HG03196 (cell line): ENCODE data around the gene ELOB.
A peak's percentile ranks its signal among the peaks of the same experiment; 100 is the strongest.

ENCODE experiments used
- ATAC-seq: cut with Tn5 transposase; IDR thresholded peaks from one replicate; pipeline ENCODE4 v1.9.1; 2021; ENCODE audit not compliant: unreplicated experiment

Gene ELOB

GRCh38 chr16:2769675-2770056 is 7.4 kb downstream of the ELOB start:
- no peak for ATAC-seq

DNA sequence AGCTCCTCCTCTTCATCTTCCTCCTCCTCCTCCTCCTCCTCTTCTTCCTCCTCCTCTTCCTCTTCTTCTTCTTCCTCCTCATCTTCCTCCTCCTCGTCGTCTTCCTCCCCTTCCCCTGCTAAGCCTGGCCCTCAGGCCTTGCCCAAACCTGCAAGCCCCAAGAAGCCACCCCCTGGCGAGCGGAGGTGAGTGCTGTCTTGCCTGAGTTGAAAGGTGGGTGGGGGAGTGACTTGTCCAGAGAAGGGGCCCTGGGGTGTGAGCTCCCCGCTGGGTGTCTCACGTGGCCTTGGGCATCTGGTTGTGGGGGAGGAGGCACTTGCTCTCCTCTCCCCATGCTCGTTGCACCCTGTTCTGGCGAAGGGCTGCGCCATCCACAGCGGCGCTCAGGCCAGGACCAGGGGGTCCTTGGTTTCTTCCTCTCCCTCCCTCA is 8.0 kb downstream of the ELOB start:
- no peak for ATAC-seq

- no peak for ATAC-seq
Measured at GRCh38 chr16:2768403-2769089, 8.5 kb downstream of the ELOB start.

GRCh38 chr16:2767891-2768290 is 9.2 kb downstream of the ELOB start:
- ATAC-seq = no peak

DNA sequence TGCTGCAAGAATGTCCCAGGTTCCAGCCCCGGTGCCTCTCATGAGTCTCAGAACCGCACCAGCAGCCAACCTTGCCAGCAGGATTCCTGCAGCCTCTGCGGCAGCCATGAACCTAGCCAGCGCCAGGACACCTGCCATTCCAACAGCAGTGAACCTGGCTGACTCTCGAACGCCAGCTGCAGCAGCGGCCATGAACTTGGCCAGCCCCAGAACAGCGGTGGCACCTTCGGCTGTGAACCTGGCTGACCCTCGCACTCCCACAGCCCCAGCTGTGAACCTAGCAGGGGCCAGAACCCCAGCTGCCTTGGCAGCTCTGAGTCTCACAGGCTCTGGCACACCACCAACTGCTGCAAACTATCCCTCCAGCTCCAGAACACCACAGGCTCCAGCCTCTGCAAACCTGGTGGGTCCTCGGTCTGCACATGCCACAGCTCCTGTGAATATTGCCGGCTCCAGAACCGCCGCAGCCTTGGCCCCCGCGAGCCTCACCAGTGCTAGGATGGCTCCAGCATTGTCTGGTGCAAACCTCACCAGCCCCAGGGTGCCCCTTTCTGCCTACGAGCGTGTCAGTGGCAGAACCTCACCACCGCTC is 9.8 kb downstream of the ELOB start:
- ATAC-seq = no peak

DNA sequence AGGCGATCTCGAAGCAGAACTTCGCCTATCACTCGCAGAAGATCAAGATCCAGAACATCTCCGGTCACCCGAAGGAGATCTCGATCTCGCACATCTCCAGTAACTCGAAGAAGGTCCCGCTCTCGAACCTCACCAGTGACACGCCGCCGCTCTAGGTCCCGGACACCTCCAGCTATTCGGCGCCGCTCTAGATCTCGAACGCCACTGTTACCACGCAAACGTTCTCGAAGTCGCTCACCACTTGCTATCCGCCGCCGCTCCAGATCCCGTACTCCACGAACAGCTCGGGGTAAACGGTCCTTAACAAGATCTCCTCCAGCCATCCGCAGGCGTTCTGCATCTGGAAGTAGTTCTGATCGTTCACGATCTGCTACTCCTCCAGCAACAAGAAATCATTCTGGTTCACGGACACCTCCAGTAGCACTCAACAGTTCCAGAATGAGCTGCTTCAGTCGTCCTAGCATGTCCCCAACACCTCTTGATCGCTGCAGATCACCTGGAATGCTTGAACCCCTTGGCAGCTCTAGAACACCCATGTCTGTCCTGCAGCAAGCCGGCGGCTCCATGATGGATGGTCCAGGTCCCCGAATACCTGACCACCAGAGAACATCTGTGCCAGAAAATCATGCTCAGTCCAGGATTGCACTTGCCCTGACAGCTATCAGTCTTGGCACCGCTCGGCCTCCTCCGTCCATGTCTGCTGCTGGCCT is 10.5 kb downstream of the ELOB start:
- ATAC-seq = no peak

- ATAC-seq = no peak
Measured at GRCh38 chr16:2765462-2766404, 11.3 kb downstream of the ELOB start.

GRCh38 chr16:2764718-2765117 is 12.4 kb downstream of the ELOB start:
- ATAC-seq = no peak

- no peak for ATAC-seq
Measured at GRCh38 chr16:2763173-2763572, 13.9 kb downstream of the ELOB start.

DNA sequence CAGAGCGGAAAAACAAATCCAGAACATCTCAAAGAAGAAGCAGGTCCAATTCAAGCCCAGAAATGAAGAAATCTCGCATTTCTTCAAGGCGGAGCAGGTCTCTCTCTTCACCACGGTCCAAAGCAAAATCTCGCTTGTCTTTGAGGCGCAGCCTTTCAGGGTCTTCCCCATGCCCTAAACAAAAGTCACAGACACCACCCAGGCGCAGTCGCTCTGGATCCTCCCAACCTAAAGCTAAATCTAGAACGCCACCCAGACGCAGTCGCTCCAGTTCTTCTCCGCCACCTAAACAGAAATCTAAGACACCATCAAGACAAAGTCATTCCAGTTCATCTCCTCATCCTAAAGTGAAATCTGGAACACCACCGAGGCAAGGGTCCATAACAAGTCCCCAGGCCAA is 14.4 kb downstream of the ELOB start:
- ATAC-seq = no peak

DNA sequence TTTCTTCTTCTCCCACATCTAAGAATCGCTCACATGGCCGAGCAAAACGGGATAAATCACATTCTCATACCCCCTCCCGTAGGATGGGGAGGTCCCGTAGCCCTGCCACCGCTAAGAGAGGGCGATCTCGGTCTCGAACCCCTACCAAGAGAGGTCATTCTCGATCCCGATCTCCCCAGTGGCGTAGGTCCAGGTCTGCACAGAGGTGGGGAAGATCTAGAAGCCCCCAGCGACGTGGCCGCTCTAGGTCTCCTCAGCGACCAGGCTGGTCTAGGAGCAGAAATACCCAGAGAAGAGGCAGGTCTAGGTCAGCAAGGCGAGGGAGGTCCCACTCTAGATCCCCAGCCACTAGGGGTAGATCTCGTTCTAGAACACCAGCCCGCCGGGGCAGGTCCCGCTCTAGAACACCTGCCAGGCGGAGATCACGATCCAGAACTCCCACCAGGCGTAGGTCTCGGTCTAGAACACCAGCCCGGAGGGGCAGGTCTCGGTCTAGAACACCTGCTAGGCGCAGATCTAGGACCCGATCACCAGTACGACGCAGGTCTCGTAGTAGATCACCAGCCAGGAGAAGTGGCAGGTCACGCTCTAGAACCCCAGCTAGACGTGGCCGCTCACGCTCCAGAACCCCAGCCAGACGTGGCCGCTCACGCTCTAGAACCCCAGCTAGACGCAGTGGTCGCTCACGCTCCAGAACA is 15.0 kb downstream of the ELOB start:
- ATAC-seq = no peak

- no peak for ATAC-seq
Measured at GRCh38 chr16:2761472-2761871, 15.6 kb downstream of the ELOB start.

DNA sequence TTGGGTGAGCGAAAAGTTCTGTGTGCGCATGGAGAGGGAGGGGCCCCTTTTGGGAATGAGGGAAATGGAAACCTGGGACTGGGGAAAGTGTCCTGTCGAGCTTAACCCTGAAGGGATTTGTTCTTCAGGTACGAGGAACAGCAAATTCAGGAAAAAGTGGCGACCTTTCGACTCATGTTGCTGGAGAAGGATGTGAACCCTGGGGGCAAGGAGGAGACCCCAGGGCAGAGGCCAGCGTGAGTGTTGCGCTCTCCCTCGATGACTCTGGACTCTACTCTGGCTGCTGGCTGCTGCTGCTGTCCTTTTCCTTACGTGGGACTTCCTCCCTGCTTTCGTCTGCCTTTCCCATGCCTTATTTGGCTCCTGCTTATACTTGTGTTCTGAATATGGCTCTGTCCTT is 19.7 kb downstream of the ELOB start:
- ATAC-seq = no peak

DNA sequence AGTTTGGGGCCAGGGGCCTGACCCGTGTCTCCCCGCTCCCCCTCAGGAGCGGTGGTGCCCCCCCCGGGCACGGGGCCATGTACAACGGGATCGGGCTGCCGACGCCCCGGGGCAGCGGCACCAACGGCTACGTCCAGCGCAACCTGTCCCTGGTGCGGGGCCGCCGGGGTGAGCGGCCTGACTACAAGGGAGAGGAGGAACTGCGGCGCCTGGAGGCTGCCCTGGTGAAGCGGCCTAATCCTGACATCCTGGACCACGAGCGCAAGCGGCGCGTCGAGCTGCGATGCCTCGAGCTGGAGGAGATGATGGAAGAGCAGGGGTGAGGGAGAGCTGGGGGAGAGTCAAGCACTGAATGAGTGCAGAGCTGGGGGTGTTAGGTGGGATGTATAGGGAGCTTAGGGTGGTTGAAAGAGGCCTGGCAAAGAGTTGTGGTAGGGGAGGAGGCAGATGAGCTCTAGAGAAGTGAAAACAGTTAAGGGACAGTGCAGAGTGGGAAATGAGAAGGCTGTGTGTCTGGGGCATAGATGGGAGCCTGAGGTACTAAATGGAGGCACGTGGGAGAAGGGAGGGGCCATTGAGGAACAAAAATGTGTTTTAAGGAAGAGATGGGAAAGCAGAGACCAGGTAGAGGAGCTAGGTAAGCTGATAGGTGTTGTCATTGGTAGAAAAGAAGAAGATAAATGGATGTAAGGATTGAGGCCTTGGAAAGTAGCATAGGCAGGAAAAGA is 20.6 kb downstream of the ELOB start:
- ATAC-seq = no peak

DNA sequence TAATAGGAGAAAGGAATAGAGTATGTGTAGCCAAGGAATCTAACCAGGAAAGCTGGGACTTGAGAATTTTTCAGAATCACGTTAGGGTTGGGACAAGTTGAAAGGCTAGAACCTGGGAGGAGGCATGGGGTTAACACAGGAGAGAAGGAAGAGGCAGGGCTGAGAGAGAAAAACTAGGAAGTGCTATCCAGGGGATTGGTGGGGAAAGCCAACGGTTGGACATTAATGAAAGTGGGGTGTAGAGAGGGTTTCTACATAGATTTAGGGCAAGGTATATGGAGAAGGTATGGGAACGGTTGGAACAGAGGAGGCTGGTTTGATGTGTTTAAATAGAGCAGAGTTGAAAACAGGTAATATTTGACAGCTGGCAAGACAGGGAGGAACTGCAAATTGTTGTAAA is 21.9 kb downstream of the ELOB start:
- no peak for ATAC-seq

GRCh38 chr16:2753733-2754020 is 23.4 kb downstream of the ELOB start:
- ATAC-seq = no peak

- peak; percentile 33 for ATAC-seq
Measured at GRCh38 chr16:2752850-2753732, 24.0 kb downstream of the ELOB start.

DNA sequence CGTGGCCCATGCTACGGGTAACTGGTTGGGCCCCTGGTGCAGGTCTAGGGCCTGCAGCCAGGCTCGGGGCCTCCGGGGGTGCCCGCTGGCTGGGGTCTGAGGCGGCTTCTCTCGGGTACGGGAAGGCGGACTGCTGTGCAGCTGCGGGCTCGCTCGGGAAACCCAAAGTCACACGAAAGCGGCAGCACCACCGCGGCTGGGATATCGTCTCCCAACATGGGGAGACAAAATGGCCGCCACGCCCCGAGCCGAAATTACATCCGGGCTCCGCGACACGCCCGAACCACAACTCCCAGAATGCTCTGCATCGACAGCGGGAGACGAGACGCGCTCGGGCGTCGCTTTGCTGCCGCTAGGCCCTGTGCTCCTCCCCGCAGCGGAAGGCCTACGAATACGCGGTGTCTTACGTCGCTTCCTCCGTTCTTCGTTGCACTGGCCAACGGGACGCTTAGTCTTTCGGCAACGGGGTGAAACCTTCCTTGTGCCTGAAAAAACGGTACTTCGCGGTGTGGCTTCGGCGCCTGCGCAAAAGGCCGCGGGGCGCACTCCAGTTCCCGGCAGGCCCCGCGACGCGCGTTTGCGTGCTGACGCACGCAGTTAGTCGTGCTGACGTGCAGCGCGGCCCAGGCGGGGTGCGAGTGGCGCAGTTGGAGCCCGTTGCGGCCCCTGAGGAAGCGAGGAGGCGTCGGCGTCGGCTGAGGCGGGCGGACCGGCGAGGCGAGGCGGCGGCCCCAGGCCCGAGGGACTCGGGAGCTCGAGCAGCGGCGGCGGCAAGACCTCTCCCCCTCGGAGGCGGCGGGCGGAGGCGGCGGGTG is 24.8 kb downstream of the ELOB start, which contains the start of gene SRRM2:
SRRM2 (plus strand) TSS at position 604 of the 815 bp plus-strand sequence. CDS start 3,727 bp downstream, outside the sequence.
- ATAC-seq = peak; percentile 76
